ENCODE data around the gene EP400.
"Not testable (repeated sequence)": the region's sequence is repeated elsewhere in the genome, so short reads cannot be mapped to it uniquely, and the experiment has no call there.

The EP400 gene

DNA sequence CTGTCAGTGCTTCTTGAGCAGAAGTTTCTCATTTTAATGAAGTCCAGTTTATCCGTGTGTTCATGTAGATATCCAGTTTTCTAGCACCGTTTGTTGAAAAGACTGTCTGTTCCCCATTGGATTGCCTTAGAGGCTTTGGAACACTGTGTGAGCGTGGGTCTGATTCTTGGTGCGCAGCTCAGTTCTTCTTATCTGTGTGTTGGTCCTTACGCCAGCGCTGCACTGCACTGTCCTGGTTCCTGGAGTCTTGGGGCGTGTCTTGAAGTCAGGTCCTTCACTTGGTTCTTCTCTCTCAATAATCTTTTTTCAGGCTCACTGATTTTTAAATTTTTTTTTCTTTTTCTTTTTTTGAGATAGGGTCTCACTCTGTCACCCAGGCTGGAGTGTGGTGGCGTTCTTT is 25.5 kb downstream of the EP400 start:
- Mint-ChIP-seq H3K4me3 (no peak overlapping the region), H3K27ac (no peak overlapping the region), H3K4me1 (ENCODE audit: low read depth) (peaks cover 3% of the 10 kb centered on the region), H3K27me3 (ENCODE audit: low read depth) (no peaks in the 10 kb centered on the region), H3K9me3 (no peaks in the 10 kb centered on the region), H3K36me3 (ENCODE audit: low read depth) (peaks cover 7% of the 10 kb centered on the region)

DNA sequence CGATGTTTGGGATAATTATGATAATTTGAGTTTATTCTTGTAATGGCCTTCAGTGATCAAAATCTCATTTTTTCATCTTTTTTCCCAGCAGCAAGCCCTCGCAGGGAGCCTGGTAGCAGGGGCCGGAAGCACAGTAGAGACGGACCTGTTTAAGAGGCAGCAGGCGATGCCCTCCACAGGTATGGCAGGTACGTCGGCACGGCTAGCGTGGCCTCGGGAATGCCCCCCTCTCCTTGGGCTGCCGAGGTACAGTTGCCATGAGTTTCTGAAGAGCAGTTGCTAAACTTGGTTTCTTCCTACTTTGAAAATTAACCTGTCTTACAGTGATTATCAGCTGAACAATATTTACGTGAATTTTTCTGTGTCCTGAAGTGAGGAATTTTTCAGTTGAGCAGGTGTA is 29.9 kb downstream of the EP400 start:
- Mint-ChIP-seq H3K4me3 (no peak overlapping the region), H3K27ac (no peak overlapping the region), H3K27me3 (ENCODE audit: low read depth) (no peaks in the 10 kb centered on the region), H3K4me1 (ENCODE audit: low read depth) (no peaks in the 10 kb centered on the region), H3K36me3 (ENCODE audit: low read depth) (peaks cover 16% of the 10 kb centered on the region), H3K9me3 (no peaks in the 10 kb centered on the region)

DNA sequence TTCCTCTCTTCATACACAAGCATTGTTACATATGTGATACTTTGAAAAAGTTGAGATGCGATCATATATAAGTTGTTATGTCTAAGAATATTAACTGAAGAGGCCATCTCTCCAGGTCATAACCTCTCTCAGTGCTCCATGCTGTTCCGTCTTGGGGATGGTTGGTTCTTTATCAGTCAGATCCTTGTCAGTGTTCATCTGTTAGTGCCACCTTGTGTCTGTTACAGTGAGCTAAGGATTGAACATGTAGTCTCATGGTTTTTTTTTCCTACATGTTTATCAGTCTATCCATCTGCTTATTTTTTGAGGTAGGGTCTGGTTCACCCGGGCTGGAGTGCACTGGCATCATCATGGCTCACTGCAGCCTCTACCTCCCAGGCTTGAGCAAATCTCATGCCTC is 30.5 kb downstream of the EP400 start:
- Mint-ChIP-seq H3K9me3 (no peaks in the 10 kb centered on the region), H3K27ac (no peak overlapping the region), H3K4me3 (no peak overlapping the region), H3K27me3 (ENCODE audit: low read depth) (no peaks in the 10 kb centered on the region), H3K36me3 (ENCODE audit: low read depth) (peaks cover 16% of the 10 kb centered on the region), H3K4me1 (ENCODE audit: low read depth) (no peaks in the 10 kb centered on the region)

- Mint-ChIP-seq H3K36me3 (ENCODE audit: low read depth) (peaks cover 16% of the 10 kb centered on the region), H3K27me3 (ENCODE audit: low read depth) (no peaks in the 10 kb centered on the region)
Measured at GRCh38 chr12:131981388-131981787, 31.6 kb downstream of the EP400 start.

DNA sequence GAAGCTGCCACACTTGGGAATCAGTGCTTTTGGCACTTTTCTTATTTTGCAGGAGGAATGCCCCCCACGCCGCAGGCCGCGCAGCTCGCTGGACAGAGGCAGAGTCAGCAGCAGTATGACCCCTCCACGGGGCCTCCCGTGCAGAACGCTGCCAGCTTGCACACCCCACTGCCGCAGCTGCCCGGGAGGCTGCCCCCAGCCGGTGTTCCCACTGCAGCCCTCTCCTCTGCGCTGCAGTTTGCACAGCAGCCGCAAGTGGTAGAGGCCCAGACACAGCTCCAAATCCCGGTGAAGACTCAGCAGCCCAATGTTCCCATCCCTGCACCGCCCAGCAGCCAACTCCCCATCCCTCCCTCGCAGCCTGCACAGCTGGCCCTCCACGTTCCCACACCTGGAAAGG is 32.3 kb downstream of the EP400 start:
- Mint-ChIP-seq H3K4me3 (no peak overlapping the region), H3K27ac (no peak overlapping the region), H3K27me3 (ENCODE audit: low read depth) (no peaks in the 10 kb centered on the region), H3K4me1 (ENCODE audit: low read depth) (no peaks in the 10 kb centered on the region), H3K36me3 (ENCODE audit: low read depth) (peaks cover 21% of the 10 kb centered on the region), H3K9me3 (no peaks in the 10 kb centered on the region)

More at GRCh38 chr12:131981388-131981787, 31.6 kb downstream of the EP400 start:
- Mint-ChIP-seq H3K9me3 (no peaks in the 10 kb centered on the region), H3K4me1 (ENCODE audit: low read depth) (no peaks in the 10 kb centered on the region), H3K4me3 (no peak overlapping the region), H3K27ac (no peak overlapping the region)

GRCh38 chr12:131983026-131983425 is 33.3 kb downstream of the EP400 start:
- H3K27ac Mint-ChIP-seq = no peak overlapping the region
- H3K9me3 Mint-ChIP-seq = no peaks in the 10 kb centered on the region
- H3K27me3 Mint-ChIP-seq (ENCODE audit: low read depth) = no peaks in the 10 kb centered on the region
- peaks cover 23% of the 10 kb centered on the region for H3K36me3 Mint-ChIP-seq (ENCODE audit: low read depth)
- H3K4me3 Mint-ChIP-seq = no peak overlapping the region
- H3K4me1 Mint-ChIP-seq (ENCODE audit: low read depth) = no peaks in the 10 kb centered on the region

DNA sequence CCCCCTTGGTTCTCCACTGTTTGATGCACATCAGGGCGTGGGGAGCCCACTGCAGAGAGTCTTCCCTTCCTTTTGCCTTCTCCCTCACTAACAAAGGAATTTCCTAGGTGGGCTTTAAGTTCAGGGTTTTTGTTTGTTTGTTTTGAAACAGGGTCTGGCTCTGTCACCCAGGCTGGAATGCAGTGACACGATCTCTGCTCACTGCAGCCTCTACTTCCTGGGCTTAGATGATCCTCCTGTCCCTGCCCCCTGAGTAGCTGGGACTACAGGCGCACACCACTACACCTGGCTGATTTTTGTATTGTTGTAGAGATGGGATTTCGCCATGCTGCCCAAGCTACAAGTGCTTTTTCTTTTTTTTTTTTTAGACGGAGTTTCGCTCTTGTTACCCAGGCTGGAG is 33.8 kb downstream of the EP400 start:
- Mint-ChIP-seq H3K4me3 (no peak overlapping the region), H3K4me1 (ENCODE audit: low read depth) (no peaks in the 10 kb centered on the region), H3K27ac (no peak overlapping the region), H3K27me3 (ENCODE audit: low read depth) (no peaks in the 10 kb centered on the region), H3K9me3 (no peaks in the 10 kb centered on the region), H3K36me3 (ENCODE audit: low read depth) (peaks cover 23% of the 10 kb centered on the region)

- H3K9me3 Mint-ChIP-seq = no peaks in the 10 kb centered on the region
- no peaks in the 10 kb centered on the region for H3K4me1 Mint-ChIP-seq (ENCODE audit: low read depth)
- H3K4me3 Mint-ChIP-seq = no peak overlapping the region
- peaks cover 26% of the 10 kb centered on the region for H3K36me3 Mint-ChIP-seq (ENCODE audit: low read depth)
- H3K27me3 Mint-ChIP-seq (ENCODE audit: low read depth) = no peaks in the 10 kb centered on the region
- no peak overlapping the region for H3K27ac Mint-ChIP-seq
Measured at GRCh38 chr12:131984334-131984733, 34.6 kb downstream of the EP400 start.

DNA sequence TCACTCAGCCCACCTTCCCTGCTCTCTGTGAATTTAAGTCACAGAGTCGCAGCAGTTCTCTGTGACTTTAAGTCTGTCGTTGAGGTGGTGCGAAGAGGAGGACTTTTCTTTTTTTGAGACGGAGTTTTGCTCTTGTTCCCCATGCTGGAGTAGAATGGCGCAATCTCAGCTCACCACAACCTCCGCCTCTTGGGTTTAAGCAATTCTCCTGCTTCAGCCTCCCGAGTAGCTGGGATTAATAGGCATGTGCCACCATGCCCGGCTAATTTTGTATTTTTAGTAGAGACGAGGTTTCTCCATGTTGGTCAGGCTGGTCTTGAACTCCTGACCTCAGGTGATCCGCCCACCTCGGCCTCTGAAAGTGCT is 35.8 kb downstream of the EP400 start:
- H3K27ac Mint-ChIP-seq; H3K27me3 Mint-ChIP-seq (ENCODE audit: low read depth); H3K4me3 Mint-ChIP-seq; H3K4me1 Mint-ChIP-seq (ENCODE audit: low read depth); H3K9me3 Mint-ChIP-seq: not testable (repeated sequence)
- H3K36me3 Mint-ChIP-seq (ENCODE audit: low read depth) = peaks cover 34% of the 10 kb centered on the region

- Mint-ChIP-seq H3K36me3 (ENCODE audit: low read depth) (peaks cover 33% of the 10 kb centered on the region), H3K27me3 (ENCODE audit: low read depth) (no peaks in the 10 kb centered on the region), H3K4me3 (no peak overlapping the region), H3K27ac (peak overlapping the region; percentile 65), H3K9me3 (no peaks in the 10 kb centered on the region), H3K4me1 (ENCODE audit: low read depth) (no peaks in the 10 kb centered on the region)
Measured at GRCh38 chr12:131986361-131986760, 36.6 kb downstream of the EP400 start.

GRCh38 chr12:131986910-131987309 is 37.2 kb downstream of the EP400 start:
- H3K4me3 Mint-ChIP-seq = no peak overlapping the region
- H3K27ac Mint-ChIP-seq = no peak overlapping the region
- H3K27me3 Mint-ChIP-seq (ENCODE audit: low read depth) = no peaks in the 10 kb centered on the region
- H3K36me3 Mint-ChIP-seq (ENCODE audit: low read depth) = peaks cover 28% of the 10 kb centered on the region
- no peaks in the 10 kb centered on the region for H3K9me3 Mint-ChIP-seq
- no peaks in the 10 kb centered on the region for H3K4me1 Mint-ChIP-seq (ENCODE audit: low read depth)

DNA sequence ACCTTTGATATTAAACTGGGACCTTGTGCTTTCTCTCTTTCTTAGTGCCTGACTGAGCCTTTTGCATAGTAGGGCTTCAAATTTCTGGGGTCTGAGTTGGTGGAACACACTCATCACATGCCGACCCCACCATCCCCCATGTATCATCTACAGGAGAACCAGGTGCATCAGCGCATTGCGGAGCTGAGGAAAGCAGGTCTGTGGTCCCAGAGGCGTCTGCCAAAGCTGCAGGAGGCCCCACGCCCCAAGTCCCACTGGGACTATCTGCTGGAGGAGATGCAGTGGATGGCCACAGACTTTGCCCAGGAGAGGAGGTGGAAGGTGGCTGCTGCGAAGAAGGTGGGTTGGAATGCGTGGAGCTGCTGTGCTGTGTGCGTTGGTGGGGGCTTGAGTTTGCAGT is 37.8 kb downstream of the EP400 start:
- H3K4me1 Mint-ChIP-seq (ENCODE audit: low read depth) = no peaks in the 10 kb centered on the region
- H3K4me3 Mint-ChIP-seq = no peak overlapping the region
- peaks cover 33% of the 10 kb centered on the region for H3K36me3 Mint-ChIP-seq (ENCODE audit: low read depth)
- H3K27me3 Mint-ChIP-seq (ENCODE audit: low read depth) = no peaks in the 10 kb centered on the region
- H3K27ac Mint-ChIP-seq = no peak overlapping the region
- H3K9me3 Mint-ChIP-seq = no peaks in the 10 kb centered on the region

DNA sequence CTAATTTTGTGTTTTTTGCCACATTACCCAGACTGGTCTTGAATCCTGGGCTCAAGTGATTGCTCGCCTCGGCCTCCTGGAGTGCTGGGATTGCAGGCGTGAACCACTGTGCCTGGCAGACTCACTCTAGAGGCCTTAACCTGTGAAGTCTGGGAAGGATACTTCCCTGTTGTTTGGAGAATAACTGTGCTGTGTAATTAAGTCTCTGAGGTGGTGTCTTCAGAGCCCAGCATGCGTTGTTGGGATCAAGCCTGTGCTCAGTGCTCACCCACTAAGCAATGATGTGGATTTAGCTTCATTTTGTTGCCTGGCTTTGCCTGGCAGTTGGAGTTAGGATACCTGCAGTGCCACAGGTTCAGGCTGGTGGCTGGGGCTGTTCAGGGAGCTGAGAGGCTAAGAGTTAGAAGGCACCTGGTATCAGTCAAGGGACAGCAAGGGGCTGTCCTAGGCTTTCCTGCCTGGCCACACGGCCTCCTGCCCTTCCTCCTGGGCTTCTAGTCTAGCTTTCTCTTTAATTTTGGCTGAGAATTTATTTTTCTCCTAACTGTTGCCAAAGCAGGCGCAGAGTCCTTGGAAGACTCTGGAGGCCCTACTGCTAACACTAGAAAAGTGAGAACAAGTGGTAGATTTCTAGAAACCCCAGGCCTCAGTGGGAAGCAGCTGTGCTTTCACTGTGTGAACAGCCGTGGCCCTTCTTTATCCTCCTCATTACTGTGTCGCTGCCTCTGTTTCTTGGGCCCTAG is 38.5 kb downstream of the EP400 start:
- Mint-ChIP-seq H3K4me1 (ENCODE audit: low read depth) (no peaks in the 10 kb centered on the region), H3K27ac (no peak overlapping the region), H3K4me3 (no peak overlapping the region), H3K27me3 (ENCODE audit: low read depth) (no peaks in the 10 kb centered on the region), H3K9me3 (no peaks in the 10 kb centered on the region), H3K36me3 (ENCODE audit: low read depth) (peaks cover 32% of the 10 kb centered on the region)

- H3K27ac Mint-ChIP-seq = no peak overlapping the region
- H3K36me3 Mint-ChIP-seq (ENCODE audit: low read depth) = peaks cover 38% of the 10 kb centered on the region
- H3K27me3 Mint-ChIP-seq (ENCODE audit: low read depth) = no peaks in the 10 kb centered on the region
- H3K4me3 Mint-ChIP-seq = no peak overlapping the region
- no peaks in the 10 kb centered on the region for H3K4me1 Mint-ChIP-seq (ENCODE audit: low read depth)
- H3K9me3 Mint-ChIP-seq = no peaks in the 10 kb centered on the region
Measured at GRCh38 chr12:131989021-131989420, 39.3 kb downstream of the EP400 start.

GRCh38 chr12:131990066-131990979 is 40.6 kb downstream of the EP400 start:
- Mint-ChIP-seq H3K4me1 (ENCODE audit: low read depth) (no peaks in the 10 kb centered on the region), H3K36me3 (ENCODE audit: low read depth) (peaks cover 41% of the 10 kb centered on the region), H3K27me3 (ENCODE audit: low read depth) (no peaks in the 10 kb centered on the region), H3K27ac (no peak overlapping the region), H3K4me3 (no peak overlapping the region), H3K9me3 (no peaks in the 10 kb centered on the region)

Data from T-helper 1 cell treated with Interleukin-12 subunit alpha and Interleukin-12 subunit beta and Interleukin-4 antibody, amounts not matched to agents 30 μg/mL and 1 μg/mL, for 36 hours (primary cell).